T follicular helper cell (primary cell): Measurements from ENCODE around the gene BSG.
"Not testable (repeated sequence)": the region's sequence is repeated elsewhere in the genome, so short reads cannot be mapped to it uniquely, and the experiment has no call there.

ENCODE experiments used
- DNase-seq: peaks from one replicate; pipeline ENCODE4 v3.0.0-alpha.2; 2020; ENCODE audit warnings: low read depth

Gene BSG

GRCh38 chr19:588093-588740, 15.8 kb downstream of the BSG start:
- peak; percentile 52 for DNase-seq

GRCh38 chr19:588741-589692, 16.6 kb downstream of the BSG start:
- no peak for DNase-seq

- no peak for DNase-seq
Observed at GRCh38 chr19:589693-590395, 17.4 kb downstream of the BSG start, which contains the start of gene HCN2. Gene HCN2 (plus strand): TSS chr19:589881. CDS start chr19:589946, 65 bp downstream.

- no peak for DNase-seq
Observed at GRCh38 chr19:590396-590745, 18.0 kb downstream of the BSG start.

- DNase-seq: no peak
Observed at GRCh38 chr19:590750-591098, 18.3 kb downstream of the BSG start.

- DNase-seq: no peak
Observed at GRCh38 chr19:591099-591958, 18.9 kb downstream of the BSG start.

- no peak for DNase-seq
Observed at GRCh38 chr19:592101-592500, 19.7 kb downstream of the BSG start.

- no peak for DNase-seq
Observed at GRCh38 chr19:593055-593454, 20.7 kb downstream of the BSG start.

GRCh38 chr19:593505-593904, 21.1 kb downstream of the BSG start:
- DNase-seq: no peak

GRCh38 chr19:594265-594870, 22.0 kb downstream of the BSG start:
- no peak for DNase-seq

GRCh38 chr19:595326-596262, 23.2 kb downstream of the BSG start:
- DNase-seq: no peak

- no peak for DNase-seq
Observed at GRCh38 chr19:596263-596655, 23.9 kb downstream of the BSG start.

- no peak for DNase-seq
Observed at GRCh38 chr19:597406-598315, 25.3 kb downstream of the BSG start.

GRCh38 chr19:601310-601709, 28.9 kb downstream of the BSG start:
- DNase-seq: no peak

- DNase-seq: no peak
Observed at GRCh38 chr19:601790-602189, 29.4 kb downstream of the BSG start.

GRCh38 chr19:602391-603301, 30.2 kb downstream of the BSG start:
- DNase-seq: no peak

GRCh38 chr19:603302-603639, 30.9 kb downstream of the BSG start:
- not testable (repeated sequence) for DNase-seq

- not testable (repeated sequence) for DNase-seq
Observed at GRCh38 chr19:603779-604178, 31.4 kb downstream of the BSG start.
